NB4 (cell line): ENCODE data around the gene GRIFIN.

ENCODE experiments used
- DNase-seq: peaks from one replicate; pipeline ENCODE4 v3.0.0; 2010; ENCODE audit warnings: low read depth
- H3K4me3 ChIP-seq: one replicate; pipeline ENCODE4 v1.5.1; 2011; ENCODE audit warnings: mild to moderate bottlenecking, low read depth, low read length, moderate library complexity
- MYC ChIP-seq: IDR thresholded peaks from 2 replicates; pipeline ENCODE4 v1.6.1; 2011; ENCODE audit warnings: low read depth, low read length
- POLR2A ChIP-seq: IDR thresholded peaks from 2 replicates; pipeline ENCODE4 v1.6.1; 2011; ENCODE audit warnings: mild to moderate bottlenecking; ENCODE audit not compliant: insufficient read length; ENCODE audit errors: extremely low read depth
- TF ChIP-seq, protein P1 (sequence below): IDR thresholded peaks from one replicate; pipeline ENCODE4 v1.5.1; 2012; ENCODE audit warnings: low read depth, low read length
- TF ChIP-seq, protein P2 (sequence below): IDR thresholded peaks from 2 replicates; pipeline ENCODE4 v1.6.1; 2011; ENCODE audit warnings: low read depth, low read length

Gene GRIFIN

DNA sequence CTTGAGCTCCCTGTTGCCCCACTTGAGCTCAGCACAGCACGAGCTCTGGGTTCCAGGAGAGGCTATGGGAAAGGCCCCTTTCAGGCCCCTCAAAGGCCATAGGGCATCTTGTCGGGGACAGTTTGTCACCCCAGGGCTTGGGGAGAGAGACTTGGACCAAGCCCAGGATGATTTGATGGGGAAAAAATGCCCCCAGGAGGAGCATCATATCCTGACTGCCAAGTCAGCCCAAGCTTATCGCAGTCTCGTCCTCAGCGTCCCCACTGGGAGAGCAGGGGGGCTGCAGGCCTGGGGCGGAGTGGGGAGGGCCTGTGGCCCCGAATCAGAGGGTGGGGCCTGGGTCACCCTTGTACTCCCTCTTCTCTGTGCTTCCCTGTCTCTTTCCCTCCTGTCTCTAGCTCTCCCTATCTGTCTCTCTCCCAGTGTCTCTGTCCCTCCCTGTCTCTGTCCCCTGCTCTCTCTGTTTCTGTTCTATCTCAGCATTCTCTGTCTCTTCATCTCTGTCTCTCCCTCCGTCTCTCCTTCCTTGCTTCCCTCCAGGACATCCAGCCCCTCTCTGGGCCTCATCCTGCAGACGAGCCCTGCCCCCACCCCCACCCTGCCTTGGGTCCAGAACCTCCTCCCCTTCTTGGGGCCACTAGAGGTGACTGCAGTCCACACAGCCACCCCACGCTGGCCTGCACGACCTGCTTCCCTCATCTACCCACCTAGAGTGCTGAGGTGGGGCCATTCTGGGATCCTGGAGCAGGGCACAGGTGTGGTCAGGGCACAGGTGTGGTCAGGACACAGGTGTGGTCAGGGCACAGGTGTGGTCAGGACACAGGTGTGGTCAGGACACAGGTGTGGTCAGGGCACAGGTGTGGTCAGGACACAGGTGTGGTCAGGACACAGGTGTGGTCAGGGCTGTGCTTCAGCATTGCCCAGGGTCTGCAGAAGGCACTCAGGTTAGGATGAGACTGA lies 17.3 kb upstream of the GRIFIN start:
- no peak for DNase-seq
- TF ChIP-seq, protein P1, sequence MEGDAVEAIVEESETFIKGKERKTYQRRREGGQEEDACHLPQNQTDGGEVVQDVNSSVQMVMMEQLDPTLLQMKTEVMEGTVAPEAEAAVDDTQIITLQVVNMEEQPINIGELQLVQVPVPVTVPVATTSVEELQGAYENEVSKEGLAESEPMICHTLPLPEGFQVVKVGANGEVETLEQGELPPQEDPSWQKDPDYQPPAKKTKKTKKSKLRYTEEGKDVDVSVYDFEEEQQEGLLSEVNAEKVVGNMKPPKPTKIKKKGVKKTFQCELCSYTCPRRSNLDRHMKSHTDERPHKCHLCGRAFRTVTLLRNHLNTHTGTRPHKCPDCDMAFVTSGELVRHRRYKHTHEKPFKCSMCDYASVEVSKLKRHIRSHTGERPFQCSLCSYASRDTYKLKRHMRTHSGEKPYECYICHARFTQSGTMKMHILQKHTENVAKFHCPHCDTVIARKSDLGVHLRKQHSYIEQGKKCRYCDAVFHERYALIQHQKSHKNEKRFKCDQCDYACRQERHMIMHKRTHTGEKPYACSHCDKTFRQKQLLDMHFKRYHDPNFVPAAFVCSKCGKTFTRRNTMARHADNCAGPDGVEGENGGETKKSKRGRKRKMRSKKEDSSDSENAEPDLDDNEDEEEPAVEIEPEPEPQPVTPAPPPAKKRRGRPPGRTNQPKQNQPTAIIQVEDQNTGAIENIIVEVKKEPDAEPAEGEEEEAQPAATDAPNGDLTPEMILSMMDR: no peak
- TF ChIP-seq MYC (no peak), POLR2A (no peak)
- TF ChIP-seq, protein P2, sequence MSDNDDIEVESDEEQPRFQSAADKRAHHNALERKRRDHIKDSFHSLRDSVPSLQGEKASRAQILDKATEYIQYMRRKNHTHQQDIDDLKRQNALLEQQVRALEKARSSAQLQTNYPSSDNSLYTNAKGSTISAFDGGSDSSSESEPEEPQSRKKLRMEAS: no peak
- H3K4me3 ChIP-seq: no peak overlapping the region

DNA sequence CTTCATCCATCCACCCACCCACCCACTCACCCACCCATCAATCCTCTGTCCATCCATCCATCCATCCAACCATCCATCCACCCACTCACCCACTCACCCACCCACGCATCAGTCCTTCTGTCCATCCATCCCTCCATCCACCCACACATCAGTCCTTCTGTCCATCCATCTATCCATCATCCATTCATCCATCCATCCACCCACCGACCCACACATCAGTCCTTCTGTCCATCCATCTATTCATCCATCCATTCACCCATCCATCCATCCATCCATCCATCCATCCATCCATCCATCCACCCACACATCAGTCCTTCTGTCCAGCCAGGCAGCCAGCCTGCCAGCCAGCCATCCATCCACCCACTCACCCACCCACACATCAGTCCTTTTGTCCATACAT lies 15.8 kb upstream of the GRIFIN start:
- no peak overlapping the region for H3K4me3 ChIP-seq
- DNase-seq: no peak
- TF ChIP-seq, protein P2: no peak
- TF ChIP-seq POLR2A: no peak
- TF ChIP-seq MYC: no peak
- TF ChIP-seq, protein P1: no peak

DNA sequence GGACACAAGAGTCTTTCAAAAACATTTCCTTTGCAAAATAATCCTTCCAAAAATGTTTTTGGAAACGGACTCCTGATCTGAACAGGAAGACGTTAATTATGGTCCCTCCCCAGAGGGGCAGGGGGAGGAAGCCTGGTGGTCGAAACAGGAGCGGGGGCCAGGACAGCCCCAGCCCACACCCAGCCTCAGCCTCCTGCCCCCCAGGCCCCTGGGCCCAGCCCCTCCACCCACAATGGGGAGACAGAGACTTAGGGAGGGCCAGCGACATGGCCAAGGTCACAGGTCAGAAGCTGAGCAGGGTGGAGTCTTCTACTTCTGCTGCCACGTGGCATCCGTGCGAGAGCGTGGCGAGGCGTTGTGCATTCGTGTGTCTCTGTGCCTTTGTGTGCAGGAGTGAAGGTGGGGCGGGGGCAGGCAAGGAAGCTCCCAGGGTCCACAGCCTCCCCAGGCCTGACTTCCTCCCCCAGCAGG lies 14.0 kb upstream of the GRIFIN start:
- DNase-seq: no peak
- no peak overlapping the region for H3K4me3 ChIP-seq
- TF ChIP-seq MYC: no peak
- TF ChIP-seq, protein P2: no peak
- TF ChIP-seq, protein P1: no peak
- no peak for TF ChIP-seq POLR2A

DNA sequence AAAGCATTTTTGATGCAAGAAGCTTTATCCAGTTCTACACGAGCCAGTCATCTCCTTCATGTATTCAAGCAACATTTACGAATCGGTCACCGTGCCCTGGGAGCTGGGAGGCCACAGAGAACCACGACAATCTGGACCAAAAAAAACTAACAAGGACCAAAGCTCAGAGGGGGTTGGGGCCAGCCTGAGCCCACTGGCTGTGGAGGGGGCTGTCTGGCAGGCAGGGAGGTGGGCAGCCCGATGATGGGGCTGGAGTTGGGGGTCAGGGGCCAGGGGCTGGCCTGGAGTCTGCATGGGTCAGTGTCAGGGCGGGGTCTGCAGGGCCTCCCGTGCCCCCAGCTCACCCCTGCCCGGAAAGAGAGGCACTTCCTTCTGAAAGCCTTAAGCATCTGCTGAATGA lies 12.5 kb upstream of the GRIFIN start:
- no peak for TF ChIP-seq MYC
- TF ChIP-seq, protein P2: no peak
- TF ChIP-seq, protein P1: no peak
- DNase-seq: no peak
- no peak overlapping the region for H3K4me3 ChIP-seq

DNA sequence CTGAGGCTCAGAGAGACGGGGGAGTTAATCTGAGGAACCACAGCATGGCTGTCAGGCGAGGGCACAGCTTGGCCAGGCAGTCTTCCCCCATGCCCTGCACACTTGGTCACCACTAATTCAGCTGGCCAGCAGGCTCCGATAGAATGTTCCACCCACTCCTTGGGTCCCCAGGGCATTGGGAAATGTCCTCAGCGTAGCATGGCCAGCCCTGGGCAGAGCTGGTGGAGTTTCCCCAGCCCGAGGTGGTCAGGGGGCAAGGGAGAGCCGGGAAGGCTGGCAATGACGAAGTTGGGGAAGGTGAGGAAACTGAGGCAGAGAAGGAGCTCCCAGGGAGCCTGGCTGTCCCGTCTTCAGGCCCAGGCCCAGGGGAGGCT lies 12.1 kb upstream of the GRIFIN start:
- TF ChIP-seq POLR2A (no peak), MYC (no peak)
- TF ChIP-seq, protein P2: no peak
- TF ChIP-seq, protein P1: no peak
- H3K4me3 ChIP-seq: no peak overlapping the region
- no peak for DNase-seq
